Raji (cell line): ENCODE data around the gene DPP6.

ENCODE experiments used
- POLR2A ChIP-seq: IDR thresholded peaks from 2 replicates; pipeline ENCODE4 v1.6.1; 2011; ENCODE audit warnings: low read depth, low read length, control low read depth; ENCODE audit not compliant: insufficient read depth

DPP6 gene

GRCh38 chr7:154598396-154598795 is 546.2 kb downstream of the DPP6 start:
- no peak for TF ChIP-seq POLR2A

GRCh38 chr7:154598864-154599263 is 546.7 kb downstream of the DPP6 start:
- TF ChIP-seq POLR2A = no peak

- TF ChIP-seq POLR2A = no peak
These were observed 558.7 kb downstream of the DPP6 start for GRCh38 chr7:154610903-154611302.

- no peak for TF ChIP-seq POLR2A
These were observed 561.6 kb downstream of the DPP6 start for GRCh38 chr7:154613811-154614210.

- TF ChIP-seq POLR2A = no peak
These were observed 568.0 kb downstream of the DPP6 start for GRCh38 chr7:154620141-154620755.

- no peak for TF ChIP-seq POLR2A
These were observed 571.2 kb downstream of the DPP6 start for GRCh38 chr7:154623399-154623798.

- no peak for TF ChIP-seq POLR2A
These were observed 575.6 kb downstream of the DPP6 start for GRCh38 chr7:154627646-154628290.

- TF ChIP-seq POLR2A = no peak
These were observed 576.4 kb downstream of the DPP6 start for GRCh38 chr7:154628556-154628955.

GRCh38 chr7:154631162-154631561 is 579.0 kb downstream of the DPP6 start:
- TF ChIP-seq POLR2A = no peak

- no peak for TF ChIP-seq POLR2A
These were observed 581.4 kb downstream of the DPP6 start for GRCh38 chr7:154633641-154634040.

- TF ChIP-seq POLR2A = no peak
These were observed 586.1 kb downstream of the DPP6 start for GRCh38 chr7:154638286-154638685.

GRCh38 chr7:154640266-154640865 is 588.2 kb downstream of the DPP6 start:
- TF ChIP-seq POLR2A = no peak

GRCh38 chr7:154640917-154641316 is 588.7 kb downstream of the DPP6 start:
- TF ChIP-seq POLR2A = no peak

GRCh38 chr7:154644366-154644765 is 592.2 kb downstream of the DPP6 start:
- TF ChIP-seq POLR2A = no peak

GRCh38 chr7:154646126-154647013 is 594.2 kb downstream of the DPP6 start:
- no peak for TF ChIP-seq POLR2A
